ENCODE data around the gene PRRC2B. TPM values are rescaled to one million over a fixed set of nuclear protein-coding genes. Genes with fewer than 3 reads are reported as not detected.

The PRRC2B gene
- polyA plus RNA-seq, 1 donor: 132 TPM

- WGBS (ENCODE audit: insufficient coverage, low lambda C conversion rate): 70% methylated on average over 2 of the region's 8 CpGs
- H3K4me3 ChIP-seq (ENCODE audit: low read length): no peak overlapping the region
- peaks cover 18% of the 10 kb centered on the region for H3K36me3 ChIP-seq (ENCODE audit: control insufficient read depth, insufficient read depth, low read length)
- H3K27ac ChIP-seq (ENCODE audit: low read length): no peak overlapping the region
- H3K4me1 ChIP-seq (ENCODE audit: control insufficient read depth, insufficient read depth, low read length): peaks cover 38% of the 10 kb centered on the region
- no peaks in the 10 kb centered on the region for H3K9me3 ChIP-seq (ENCODE audit: control insufficient read depth, low read depth, low read length)
- DNase-seq: no peak
- H3K27me3 ChIP-seq (ENCODE audit: control insufficient read depth, insufficient read depth, low read length): no peaks in the 10 kb centered on the region
Measured at GRCh38 chr9:131419026-131419614, 25.2 kb downstream of the PRRC2B start.

- H3K27me3 ChIP-seq (ENCODE audit: control insufficient read depth, insufficient read depth, low read length): no peaks in the 10 kb centered on the region
- H3K4me3 ChIP-seq (ENCODE audit: low read length): no peak overlapping the region
- peaks cover 38% of the 10 kb centered on the region for H3K4me1 ChIP-seq (ENCODE audit: control insufficient read depth, insufficient read depth, low read length)
- H3K9me3 ChIP-seq (ENCODE audit: control insufficient read depth, low read depth, low read length): no peaks in the 10 kb centered on the region
- peaks cover 19% of the 10 kb centered on the region for H3K36me3 ChIP-seq (ENCODE audit: control insufficient read depth, insufficient read depth, low read length)
- no peak overlapping the region for H3K27ac ChIP-seq (ENCODE audit: low read length)
- 100% methylated on average over 1 of the region's 12 CpGs for WGBS (ENCODE audit: insufficient coverage, low lambda C conversion rate)
- no peak for DNase-seq
Measured at GRCh38 chr9:131419716-131420115, 25.8 kb downstream of the PRRC2B start.

GRCh38 chr9:131420980-131421624 lies 27.2 kb downstream of the PRRC2B start:
- H3K9me3 ChIP-seq (ENCODE audit: control insufficient read depth, low read depth, low read length): no peaks in the 10 kb centered on the region
- WGBS (ENCODE audit: insufficient coverage, low lambda C conversion rate): no CpG with 5 or more reads among the region's 13 CpGs
- no peaks in the 10 kb centered on the region for H3K27me3 ChIP-seq (ENCODE audit: control insufficient read depth, insufficient read depth, low read length)
- peaks cover 38% of the 10 kb centered on the region for H3K4me1 ChIP-seq (ENCODE audit: control insufficient read depth, insufficient read depth, low read length)
- peaks cover 14% of the 10 kb centered on the region for H3K36me3 ChIP-seq (ENCODE audit: control insufficient read depth, insufficient read depth, low read length)
- H3K27ac ChIP-seq (ENCODE audit: low read length): no peak overlapping the region
- H3K4me3 ChIP-seq (ENCODE audit: low read length): no peak overlapping the region
- DNase-seq: no peak

- DNase-seq: no peak
- H3K27me3 ChIP-seq (ENCODE audit: control insufficient read depth, insufficient read depth, low read length): no peaks in the 10 kb centered on the region
- no peaks in the 10 kb centered on the region for H3K9me3 ChIP-seq (ENCODE audit: control insufficient read depth, low read depth, low read length)
- H3K27ac ChIP-seq (ENCODE audit: low read length): no peak overlapping the region
- peaks cover 19% of the 10 kb centered on the region for H3K36me3 ChIP-seq (ENCODE audit: control insufficient read depth, insufficient read depth, low read length)
- peaks cover 38% of the 10 kb centered on the region for H3K4me1 ChIP-seq (ENCODE audit: control insufficient read depth, insufficient read depth, low read length)
- no peak overlapping the region for H3K4me3 ChIP-seq (ENCODE audit: low read length)
- WGBS (ENCODE audit: insufficient coverage, low lambda C conversion rate): 95% methylated on average over 4 of the region's 8 CpGs
Measured at GRCh38 chr9:131421691-131422090, 27.8 kb downstream of the PRRC2B start.

- Histone ChIP-seq H3K27ac (ENCODE audit: low read length) (no peak overlapping the region), H3K27me3 (ENCODE audit: control insufficient read depth, insufficient read depth, low read length) (no peaks in the 10 kb centered on the region), H3K4me3 (ENCODE audit: low read length) (no peak overlapping the region), H3K36me3 (ENCODE audit: control insufficient read depth, insufficient read depth, low read length) (peaks cover 19% of the 10 kb centered on the region), H3K4me1 (ENCODE audit: control insufficient read depth, insufficient read depth, low read length) (peaks cover 38% of the 10 kb centered on the region), H3K9me3 (ENCODE audit: control insufficient read depth, low read depth, low read length) (no peaks in the 10 kb centered on the region)
- WGBS (ENCODE audit: insufficient coverage, low lambda C conversion rate): no CpG with 5 or more reads among the region's 12 CpGs
- peak in 1 of 2 donors; percentile 29 for DNase-seq
Measured at GRCh38 chr9:131422241-131422792, 28.4 kb downstream of the PRRC2B start.

GRCh38 chr9:131423171-131423581 lies 29.3 kb downstream of the PRRC2B start:
- Histone ChIP-seq H3K36me3 (ENCODE audit: control insufficient read depth, insufficient read depth, low read length) (peaks cover 13% of the 10 kb centered on the region), H3K4me1 (ENCODE audit: control insufficient read depth, insufficient read depth, low read length) (peaks cover 30% of the 10 kb centered on the region), H3K4me3 (ENCODE audit: low read length) (no peak overlapping the region), H3K27ac (ENCODE audit: low read length) (peak overlapping the region; percentile 24), H3K27me3 (ENCODE audit: control insufficient read depth, insufficient read depth, low read length) (no peaks in the 10 kb centered on the region), H3K9me3 (ENCODE audit: control insufficient read depth, low read depth, low read length) (no peaks in the 10 kb centered on the region)
- peak; percentile 26 to 51 for DNase-seq
- WGBS (ENCODE audit: insufficient coverage, low lambda C conversion rate): no CpG with 5 or more reads among the region's 14 CpGs

GRCh38 chr9:131426545-131426944 lies 32.7 kb downstream of the PRRC2B start:
- no peaks in the 10 kb centered on the region for H3K9me3 ChIP-seq (ENCODE audit: control insufficient read depth, low read depth, low read length)
- no CpG with 5 or more reads among the region's 3 CpGs for WGBS (ENCODE audit: insufficient coverage, low lambda C conversion rate)
- DNase-seq: no peak
- peaks cover 17% of the 10 kb centered on the region for H3K4me1 ChIP-seq (ENCODE audit: control insufficient read depth, insufficient read depth, low read length)
- H3K36me3 ChIP-seq (ENCODE audit: control insufficient read depth, insufficient read depth, low read length): peaks cover 22% of the 10 kb centered on the region
- no peak overlapping the region for H3K27ac ChIP-seq (ENCODE audit: low read length)
- H3K4me3 ChIP-seq (ENCODE audit: low read length): no peak overlapping the region
- H3K27me3 ChIP-seq (ENCODE audit: control insufficient read depth, insufficient read depth, low read length): no peaks in the 10 kb centered on the region

- no peak for DNase-seq
- 80% methylated on average over 3 of the region's 10 CpGs for WGBS (ENCODE audit: insufficient coverage, low lambda C conversion rate)
- no peak overlapping the region for H3K27ac ChIP-seq (ENCODE audit: low read length)
- no peaks in the 10 kb centered on the region for H3K27me3 ChIP-seq (ENCODE audit: control insufficient read depth, insufficient read depth, low read length)
- peaks cover 3% of the 10 kb centered on the region for H3K4me1 ChIP-seq (ENCODE audit: control insufficient read depth, insufficient read depth, low read length)
- H3K4me3 ChIP-seq (ENCODE audit: low read length): no peak overlapping the region
- peaks cover 41% of the 10 kb centered on the region for H3K36me3 ChIP-seq (ENCODE audit: control insufficient read depth, insufficient read depth, low read length)
- no peaks in the 10 kb centered on the region for H3K9me3 ChIP-seq (ENCODE audit: control insufficient read depth, low read depth, low read length)
Measured at GRCh38 chr9:131429121-131430012, 35.5 kb downstream of the PRRC2B start.

DNA sequence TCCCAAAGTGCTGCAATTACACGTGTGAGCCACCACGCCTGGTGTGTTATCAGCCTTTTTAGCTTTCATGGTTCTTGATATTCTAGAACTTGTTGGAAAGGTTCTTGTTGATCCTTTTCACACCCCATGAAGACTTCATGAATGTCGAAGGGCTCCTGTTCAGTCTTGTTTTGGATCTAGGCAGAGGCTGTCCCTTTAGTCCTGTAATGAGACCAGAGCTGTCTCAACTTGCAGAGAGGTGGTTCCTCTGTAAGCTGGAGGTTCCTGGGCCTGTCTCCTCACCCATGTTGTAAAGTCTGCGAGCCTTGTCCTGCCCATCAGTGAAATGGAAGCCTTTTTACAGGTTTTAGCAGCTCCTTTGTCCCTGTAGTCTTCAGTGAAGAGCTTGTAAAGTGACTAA lies 38.2 kb downstream of the PRRC2B start:
- Histone ChIP-seq H3K4me1 (ENCODE audit: control insufficient read depth, insufficient read depth, low read length) (peaks cover 3% of the 10 kb centered on the region), H3K4me3 (ENCODE audit: low read length) (no peak overlapping the region), H3K27ac (ENCODE audit: low read length) (no peak overlapping the region), H3K36me3 (ENCODE audit: control insufficient read depth, insufficient read depth, low read length) (peaks cover 60% of the 10 kb centered on the region), H3K9me3 (ENCODE audit: control insufficient read depth, low read depth, low read length) (no peaks in the 10 kb centered on the region), H3K27me3 (ENCODE audit: control insufficient read depth, insufficient read depth, low read length) (no peaks in the 10 kb centered on the region)
- WGBS (ENCODE audit: insufficient coverage, low lambda C conversion rate): no CpG with 5 or more reads among the region's 4 CpGs
- no peak for DNase-seq

GRCh38 chr9:131432597-131433301 lies 38.9 kb downstream of the PRRC2B start:
- WGBS (ENCODE audit: insufficient coverage, low lambda C conversion rate): no CpG with 5 or more reads among the region's 15 CpGs

More at GRCh38 chr9:131432597-131433301, 38.9 kb downstream of the PRRC2B start:
- H3K4me3 ChIP-seq (ENCODE audit: low read length): no peak overlapping the region
- no peak for DNase-seq
- no peaks in the 10 kb centered on the region for H3K9me3 ChIP-seq (ENCODE audit: control insufficient read depth, low read depth, low read length)
- H3K36me3 ChIP-seq (ENCODE audit: control insufficient read depth, insufficient read depth, low read length): peaks cover 67% of the 10 kb centered on the region
- peaks cover 3% of the 10 kb centered on the region for H3K4me1 ChIP-seq (ENCODE audit: control insufficient read depth, insufficient read depth, low read length)
- H3K27me3 ChIP-seq (ENCODE audit: control insufficient read depth, insufficient read depth, low read length): no peaks in the 10 kb centered on the region
- no peak overlapping the region for H3K27ac ChIP-seq (ENCODE audit: low read length)
